DND-41 (cell line): ENCODE results near the gene ERAP2.

ENCODE experiments used
- EZH2 ChIP-seq: IDR thresholded peaks from 3 replicates; pipeline ENCODE4 v1.6.1; 2012; ENCODE audit warnings: borderline replicate concordance, low read depth, mild to moderate bottlenecking, moderate library complexity, low read length, inconsistent platforms; ENCODE audit not compliant: severe bottlenecking
- TF ChIP-seq, protein P1 (sequence below): IDR thresholded peaks from 2 replicates; pipeline ENCODE4 v1.5.1; 2012; ENCODE audit warnings: borderline replicate concordance, low read length, moderate library complexity, mild to moderate bottlenecking; ENCODE audit not compliant: poor library complexity, severe bottlenecking; ENCODE audit errors: extremely low read depth

DNA sequence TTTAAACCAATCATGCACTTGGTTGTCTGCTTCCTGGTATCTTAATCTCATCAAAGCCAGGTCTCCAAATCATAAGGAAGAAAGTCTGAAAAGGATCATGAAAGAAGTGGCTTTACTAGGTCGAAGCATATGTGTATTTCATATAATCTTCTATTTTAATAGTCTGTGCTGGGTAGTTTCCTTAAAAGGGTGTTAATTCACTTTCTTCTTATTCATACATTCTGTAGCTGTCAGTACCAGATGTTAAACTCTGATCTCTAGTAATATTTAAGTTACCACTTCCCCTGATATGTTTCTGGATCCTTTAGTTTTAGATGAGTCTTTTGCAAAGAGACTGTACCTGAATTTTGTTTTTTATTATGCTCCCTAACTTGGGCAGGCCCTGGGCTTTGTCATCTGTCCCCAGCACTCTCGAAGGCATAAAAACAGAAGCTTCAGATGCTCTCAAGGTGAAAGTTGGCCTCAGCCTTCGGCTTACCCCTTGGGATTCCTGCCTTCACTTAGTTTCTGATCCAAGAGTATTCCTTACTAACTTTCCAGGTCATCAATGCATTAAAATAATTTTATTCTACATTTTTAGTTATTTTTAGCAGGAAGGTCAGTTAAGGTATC lies 44.5 kb downstream of the ERAP2 start:
- TF ChIP-seq, protein P1, sequence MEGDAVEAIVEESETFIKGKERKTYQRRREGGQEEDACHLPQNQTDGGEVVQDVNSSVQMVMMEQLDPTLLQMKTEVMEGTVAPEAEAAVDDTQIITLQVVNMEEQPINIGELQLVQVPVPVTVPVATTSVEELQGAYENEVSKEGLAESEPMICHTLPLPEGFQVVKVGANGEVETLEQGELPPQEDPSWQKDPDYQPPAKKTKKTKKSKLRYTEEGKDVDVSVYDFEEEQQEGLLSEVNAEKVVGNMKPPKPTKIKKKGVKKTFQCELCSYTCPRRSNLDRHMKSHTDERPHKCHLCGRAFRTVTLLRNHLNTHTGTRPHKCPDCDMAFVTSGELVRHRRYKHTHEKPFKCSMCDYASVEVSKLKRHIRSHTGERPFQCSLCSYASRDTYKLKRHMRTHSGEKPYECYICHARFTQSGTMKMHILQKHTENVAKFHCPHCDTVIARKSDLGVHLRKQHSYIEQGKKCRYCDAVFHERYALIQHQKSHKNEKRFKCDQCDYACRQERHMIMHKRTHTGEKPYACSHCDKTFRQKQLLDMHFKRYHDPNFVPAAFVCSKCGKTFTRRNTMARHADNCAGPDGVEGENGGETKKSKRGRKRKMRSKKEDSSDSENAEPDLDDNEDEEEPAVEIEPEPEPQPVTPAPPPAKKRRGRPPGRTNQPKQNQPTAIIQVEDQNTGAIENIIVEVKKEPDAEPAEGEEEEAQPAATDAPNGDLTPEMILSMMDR: no peak
- TF ChIP-seq EZH2: no peak
